Trophoblast cell (in vitro differentiated cells and primary cell): ENCODE measurements around the gene ARTN.

Source experiments
- DNase-seq, 2 donors: peaks; one replicate each; pipeline ENCODE4 v3.0.0-alpha.2; 2016
- H2AFZ ChIP-seq: 2 replicates; pipeline ENCODE4 v1.6.1; 2013; ENCODE audit warnings: low read length, moderate library complexity, mild to moderate bottlenecking; ENCODE audit not compliant: insufficient read depth, poor library complexity
- H2AK5ac ChIP-seq: 2 replicates; pipeline ENCODE4 v1.6.1; 2013; ENCODE audit warnings: mild to moderate bottlenecking, low read length
- H2BK120ac ChIP-seq: 2 replicates; pipeline ENCODE4 v1.6.1; 2013; ENCODE audit warnings: low read length, mild to moderate bottlenecking, moderate library complexity; ENCODE audit not compliant: insufficient read depth, poor library complexity
- H2BK12ac ChIP-seq: 2 replicates; pipeline ENCODE4 v1.6.1; 2013; ENCODE audit warnings: mild to moderate bottlenecking, low read length, moderate library complexity
- H2BK5ac ChIP-seq: 2 replicates; pipeline ENCODE4 v1.6.1; 2013; ENCODE audit warnings: low read length, low read depth, moderate library complexity, mild to moderate bottlenecking; ENCODE audit not compliant: poor library complexity
- H3K14ac ChIP-seq: 2 replicates; pipeline ENCODE4 v1.6.1; 2013; ENCODE audit warnings: mild to moderate bottlenecking, low read length
- H3K18ac ChIP-seq: 2 replicates; pipeline ENCODE4 v1.6.1; 2013; ENCODE audit warnings: mild to moderate bottlenecking, low read length
- H3K23ac ChIP-seq: 2 replicates; pipeline ENCODE4 v1.6.1; 2013; ENCODE audit warnings: low read length
- H3K27ac ChIP-seq: 2 replicates; pipeline ENCODE4 v1.5.1; 2013; ENCODE audit warnings: low read depth, mild to moderate bottlenecking, inconsistent platforms, low read length, moderate library complexity
- H3K27me3 ChIP-seq: 2 replicates; pipeline ENCODE4 v1.6.1; 2013; ENCODE audit warnings: inconsistent platforms, mild to moderate bottlenecking, low read length, moderate library complexity; ENCODE audit not compliant: insufficient read depth
- H3K36me3 ChIP-seq, 2 experiments: 1 replicate in 1 of 2; 2 replicates in 1 of 2; pipeline ENCODE4 v1.6.1; 2013; ENCODE audit warnings: low read length in 2 of 2, mild to moderate bottlenecking in 2 of 2, moderate library complexity in 1 of 2; ENCODE audit not compliant: insufficient read depth in 2 of 2, control insufficient read depth in 1 of 2
- H3K4ac ChIP-seq: 2 replicates; pipeline ENCODE4 v1.6.1; 2013; ENCODE audit warnings: low read depth, mild to moderate bottlenecking, low read length, moderate library complexity
- H3K4me1 ChIP-seq, 2 experiments: 1 replicate in 1 of 2; 2 replicates in 1 of 2; pipeline ENCODE4 v1.6.1; 2013; ENCODE audit warnings: low read length in 2 of 2, mild to moderate bottlenecking in 2 of 2, moderate library complexity in 1 of 2; ENCODE audit not compliant: insufficient read depth in 2 of 2, control insufficient read depth in 1 of 2
- H3K4me2 ChIP-seq: 2 replicates; pipeline ENCODE4 v1.6.1; 2013; ENCODE audit warnings: inconsistent platforms, mild to moderate bottlenecking, low read length, moderate library complexity
- H3K4me3 ChIP-seq: 2 replicates; pipeline ENCODE4 v1.5.1; 2013; ENCODE audit warnings: mild to moderate bottlenecking, low read depth, low read length, inconsistent platforms
- H3K79me1 ChIP-seq: one replicate; pipeline ENCODE4 v1.6.1; 2013; ENCODE audit warnings: low read length
- H3K79me2 ChIP-seq: 2 replicates; pipeline ENCODE4 v1.6.1; 2013; ENCODE audit warnings: low read length, mild to moderate bottlenecking; ENCODE audit not compliant: control insufficient read depth, insufficient read depth, poor library complexity
- H3K9ac ChIP-seq: 2 replicates; pipeline ENCODE4 v1.6.1; 2013; ENCODE audit warnings: mild to moderate bottlenecking, low read length
- H3K9me3 ChIP-seq: 2 replicates; pipeline ENCODE4 v1.6.1; 2013; ENCODE audit warnings: low read depth, mild to moderate bottlenecking, control low read depth, inconsistent platforms, low read length; ENCODE audit not compliant: insufficient read depth
- H4K12ac ChIP-seq: 2 replicates; pipeline ENCODE4 v1.6.1; 2013; ENCODE audit warnings: low read depth, mild to moderate bottlenecking, low read length, moderate library complexity
- H4K8ac ChIP-seq: 2 replicates; pipeline ENCODE4 v1.6.1; 2013; ENCODE audit warnings: low read depth, mild to moderate bottlenecking, low read length, moderate library complexity
- H4K91ac ChIP-seq: one replicate; pipeline ENCODE4 v1.6.1; 2013; ENCODE audit warnings: low read depth, mild to moderate bottlenecking, low read length, moderate library complexity
- WGBS: extraction: QIAGEN DNeasy Blood & Tissue Kit; methylation state at CpG from one replicate; pipeline ENCODE4 v1.1.7; 2013; ENCODE audit warnings: missing lambda C conversion rate; ENCODE audit not compliant: insufficient read length, insufficient coverage; ENCODE audit errors: extremely low coverage; 5-methylcytosine and 5-hydroxymethylcytosine counted together

The ARTN gene

GRCh38 chr1:43910343-43910742, 23.3 kb upstream of the ARTN start:
- Histone ChIP-seq H2BK5ac (no peak overlapping the region), H4K8ac (no peak overlapping the region), H3K4me1 (peaks cover 0 to 5% of the 10 kb centered on the region in 2 experiments), H3K36me3 (no peaks in the 10 kb centered on the region), H3K79me2 (no peaks in the 10 kb centered on the region), H3K27me3 (no peaks in the 10 kb centered on the region), H2AFZ (no peak overlapping the region), H3K14ac (no peak overlapping the region), H3K4me3 (no peak overlapping the region), H2BK120ac (no peak overlapping the region), H4K91ac (no peak overlapping the region), H2AK5ac (no peak overlapping the region), H3K18ac (no peak overlapping the region), H3K79me1 (no peaks in the 10 kb centered on the region), H3K23ac (no peak overlapping the region), H3K27ac (no peak overlapping the region), H3K4me2 (no peak overlapping the region), H2BK12ac (no peak overlapping the region), H3K9ac (no peak overlapping the region), H3K4ac (no peak overlapping the region), H4K12ac (no peak overlapping the region), H3K9me3 (no peaks in the 10 kb centered on the region)
- no CpG with 5 or more reads among the region's 1 CpG for WGBS
- DNase-seq: no peak

DNA sequence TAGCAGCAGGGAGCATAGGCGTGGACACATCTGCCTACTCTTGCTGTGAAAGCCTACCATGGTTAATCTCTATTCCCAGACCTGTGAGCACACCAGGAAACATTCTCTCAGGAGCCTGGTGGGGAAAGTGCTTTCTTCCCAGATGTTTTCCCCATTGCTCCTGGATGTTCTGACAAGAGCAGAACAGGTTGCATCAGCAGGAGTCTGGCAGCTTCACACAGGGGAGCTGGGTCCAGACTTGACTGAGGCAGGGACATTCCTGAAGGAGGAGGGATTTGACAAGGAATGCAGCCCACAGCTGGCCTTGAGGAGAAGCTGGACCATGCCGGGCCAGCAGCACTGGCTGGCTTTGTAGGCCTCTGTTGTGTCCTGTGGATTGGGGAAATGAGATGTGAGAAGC, 21.0 kb upstream of the ARTN start:
- Histone ChIP-seq H2BK12ac (peak overlapping the region; percentile 15), H2BK120ac (no peak overlapping the region), H4K91ac (no peak overlapping the region), H2BK5ac (no peak overlapping the region), H4K8ac (no peak overlapping the region), H3K4me1 (peaks cover 0 to 5% of the 10 kb centered on the region in 2 experiments), H3K36me3 (no peaks in the 10 kb centered on the region), H3K23ac (no peak overlapping the region), H3K9me3 (no peaks in the 10 kb centered on the region), H3K27me3 (no peaks in the 10 kb centered on the region), H3K9ac (no peak overlapping the region), H3K27ac (no peak overlapping the region), H3K4me2 (no peak overlapping the region), H4K12ac (no peak overlapping the region), H3K4me3 (no peak overlapping the region), H3K79me1 (no peaks in the 10 kb centered on the region), H3K79me2 (no peaks in the 10 kb centered on the region), H2AFZ (no peak overlapping the region), H3K14ac (no peak overlapping the region), H3K18ac (no peak overlapping the region), H3K4ac (no peak overlapping the region), H2AK5ac (no peak overlapping the region)
- no CpG with 5 or more reads among the region's 2 CpGs for WGBS
- peak; percentile 50 to 69 for DNase-seq

DNA sequence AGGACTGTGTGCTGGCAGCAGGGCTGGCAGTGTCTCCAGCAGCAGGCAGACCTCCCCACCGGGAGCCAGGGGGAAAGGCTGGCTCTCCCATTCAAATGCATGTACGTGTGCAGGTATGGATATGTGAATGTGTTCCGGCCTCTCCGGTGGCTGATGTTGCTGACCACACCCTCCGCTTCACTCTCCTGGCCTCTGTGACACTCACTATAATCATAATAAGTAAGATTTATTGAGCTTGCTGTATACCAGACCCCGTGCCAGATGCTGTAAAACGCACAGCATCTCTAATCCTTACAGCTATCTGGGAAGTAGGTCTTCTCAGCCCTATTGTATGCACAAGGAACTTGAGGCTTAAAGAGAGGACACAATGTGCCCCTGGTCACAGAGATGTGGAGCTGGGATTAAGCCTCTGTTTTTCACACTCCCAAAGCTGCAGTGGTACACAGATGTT, 20.5 kb upstream of the ARTN start:
- H4K12ac ChIP-seq: no peak overlapping the region
- no peak for DNase-seq
- H3K36me3 ChIP-seq: no peaks in the 10 kb centered on the region
- H2BK5ac ChIP-seq: no peak overlapping the region
- H3K9ac ChIP-seq: peak overlapping the region; percentile 36
- no peak overlapping the region for H3K4me2 ChIP-seq
- H4K91ac ChIP-seq: no peak overlapping the region
- WGBS: no CpG with 5 or more reads among the region's 7 CpGs
- no peaks in the 10 kb centered on the region for H3K27me3 ChIP-seq
- H3K14ac ChIP-seq: no peak overlapping the region
- no peak overlapping the region for H4K8ac ChIP-seq
- H2BK120ac ChIP-seq: no peak overlapping the region
- H2AK5ac ChIP-seq: no peak overlapping the region
- H3K9me3 ChIP-seq: no peaks in the 10 kb centered on the region
- peaks cover 0 to 5% of the 10 kb centered on the region in 2 experiments for H3K4me1 ChIP-seq
- H3K4me3 ChIP-seq: no peak overlapping the region
- no peak overlapping the region for H2AFZ ChIP-seq
- no peak overlapping the region for H3K23ac ChIP-seq
- no peaks in the 10 kb centered on the region for H3K79me1 ChIP-seq
- H2BK12ac ChIP-seq: no peak overlapping the region
- no peak overlapping the region for H3K18ac ChIP-seq
- H3K79me2 ChIP-seq: no peaks in the 10 kb centered on the region
- no peak overlapping the region for H3K27ac ChIP-seq
- no peak overlapping the region for H3K4ac ChIP-seq

- Histone ChIP-seq H3K4me3 (no peak overlapping the region), H3K18ac (no peak overlapping the region)
Observed at GRCh38 chr1:43913666-43914360, 19.8 kb upstream of the ARTN start.

More at GRCh38 chr1:43913666-43914360, 19.8 kb upstream of the ARTN start:
- no peak overlapping the region for H2BK12ac ChIP-seq
- H3K4me2 ChIP-seq: no peak overlapping the region
- H3K36me3 ChIP-seq: no peaks in the 10 kb centered on the region
- DNase-seq: no peak
- no peak overlapping the region for H4K91ac ChIP-seq
- no peak overlapping the region for H4K12ac ChIP-seq
- H2BK5ac ChIP-seq: no peak overlapping the region
- no peak overlapping the region for H2AFZ ChIP-seq
- H3K27ac ChIP-seq: no peak overlapping the region
- peaks cover 0 to 5% of the 10 kb centered on the region in 2 experiments for H3K4me1 ChIP-seq
- no peak overlapping the region for H3K23ac ChIP-seq
- no peaks in the 10 kb centered on the region for H3K27me3 ChIP-seq
- no peaks in the 10 kb centered on the region for H3K79me2 ChIP-seq
- no peak overlapping the region for H2BK120ac ChIP-seq
- H3K14ac ChIP-seq: no peak overlapping the region
- H2AK5ac ChIP-seq: no peak overlapping the region
- no peaks in the 10 kb centered on the region for H3K9me3 ChIP-seq
- H3K79me1 ChIP-seq: no peaks in the 10 kb centered on the region
- H4K8ac ChIP-seq: no peak overlapping the region
- H3K4ac ChIP-seq: no peak overlapping the region
- no CpG with 5 or more reads among the region's 18 CpGs for WGBS
- no peak overlapping the region for H3K9ac ChIP-seq
